GM12872 (cell line): Measurements from ENCODE around the gene KLK15.

Experiments
- CTCF ChIP-seq: IDR thresholded peaks from 3 replicates; pipeline ENCODE4 v1.5.1; 2011; ENCODE audit warnings: low read depth, mild to moderate bottlenecking, low read length, moderate library complexity; ENCODE audit not compliant: insufficient read depth

Gene KLK15

GRCh38 chr19:50858886-50859285, 25.5 kb upstream of the KLK15 start:
- TF ChIP-seq CTCF = no peak

GRCh38 chr19:50857366-50857765, 24.0 kb upstream of the KLK15 start:
- TF ChIP-seq CTCF = no peak

DNA sequence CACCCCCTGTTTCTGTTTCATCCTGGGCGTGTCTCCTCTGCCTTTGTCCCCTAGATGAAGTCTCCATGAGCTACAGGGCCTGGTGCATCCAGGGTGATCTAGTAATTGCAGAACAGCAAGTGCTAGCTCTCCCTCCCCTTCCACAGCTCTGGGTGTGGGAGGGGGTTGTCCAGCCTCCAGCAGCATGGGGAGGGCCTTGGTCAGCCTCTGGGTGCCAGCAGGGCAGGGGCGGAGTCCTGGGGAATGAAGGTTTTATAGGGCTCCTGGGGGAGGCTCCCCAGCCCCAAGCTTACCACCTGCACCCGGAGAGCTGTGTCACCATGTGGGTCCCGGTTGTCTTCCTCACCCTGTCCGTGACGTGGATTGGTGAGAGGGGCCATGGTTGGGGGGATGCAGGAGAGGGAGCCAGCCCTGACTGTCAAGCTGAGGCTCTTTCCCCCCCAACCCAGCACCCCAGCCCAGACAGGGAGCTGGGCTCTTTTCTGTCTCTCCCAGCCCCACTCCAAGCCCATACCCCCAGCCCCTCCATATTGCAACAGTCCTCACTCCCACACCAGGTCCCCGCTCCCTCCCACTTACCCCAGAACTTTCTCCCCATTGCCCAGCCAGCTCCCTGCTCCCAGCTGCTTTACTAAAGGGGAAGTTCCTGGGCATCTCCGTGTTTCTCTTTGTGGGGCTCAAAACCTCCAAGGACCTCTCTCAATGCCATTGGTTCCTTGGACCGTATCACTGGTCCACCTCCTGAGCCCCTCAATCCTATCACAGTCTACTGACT, 21.4 kb upstream of the KLK15 start, which contains the start of gene KLK3:
Gene KLK3, plus strand, starts transcription at position 280 of the 775 bp plus-strand sequence. Its CDS starts 41 bp downstream, at position 321.
- no peak for TF ChIP-seq CTCF

- no peak for TF ChIP-seq CTCF
Measured at GRCh38 chr19:50851620-50852019, 18.2 kb upstream of the KLK15 start.

DNA sequence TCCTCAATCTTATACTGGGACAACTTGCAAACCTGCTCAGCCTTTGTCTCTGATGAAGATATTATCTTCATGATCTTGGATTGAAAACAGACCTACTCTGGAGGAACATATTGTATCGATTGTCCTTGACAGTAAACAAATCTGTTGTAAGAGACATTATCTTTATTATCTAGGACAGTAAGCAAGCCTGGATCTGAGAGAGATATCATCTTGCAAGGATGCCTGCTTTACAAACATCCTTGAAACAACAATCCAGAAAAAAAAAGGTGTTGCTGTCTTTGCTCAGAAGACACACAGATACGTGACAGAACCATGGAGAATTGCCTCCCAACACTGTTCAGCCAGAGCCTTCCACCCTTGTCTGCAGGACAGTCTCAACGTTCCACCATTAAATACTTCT, 17.4 kb upstream of the KLK15 start:
- TF ChIP-seq CTCF = no peak

GRCh38 chr19:50844296-50844935, 11.0 kb upstream of the KLK15 start:
- no peak for TF ChIP-seq CTCF

DNA sequence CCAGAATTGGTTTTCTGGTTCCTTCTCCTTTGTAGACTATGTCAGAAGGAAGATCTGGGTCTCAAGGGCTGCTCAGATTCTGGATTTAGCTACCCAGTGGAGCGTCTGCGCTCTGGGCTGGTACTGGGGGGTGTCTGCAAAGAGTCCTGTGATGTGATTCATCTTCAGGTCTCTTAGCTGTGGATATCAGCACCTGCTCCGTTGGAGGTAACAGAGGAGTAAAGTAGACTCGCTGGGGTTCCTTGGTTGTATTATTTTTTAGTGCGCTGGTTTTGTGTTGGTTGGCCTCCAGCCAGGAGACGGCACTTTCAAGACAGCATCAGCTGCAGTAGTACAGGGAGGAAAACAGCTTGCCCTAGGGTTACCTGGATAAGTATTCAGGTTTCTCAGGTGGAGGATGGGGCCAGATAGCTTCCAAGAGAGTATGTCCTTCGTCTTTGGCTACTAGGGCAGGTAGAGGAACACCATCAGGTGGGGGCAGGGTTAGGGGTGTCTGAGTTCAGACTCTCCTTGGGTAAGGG, 10.4 kb upstream of the KLK15 start:
- TF ChIP-seq CTCF = no peak
